ENCODE results near the gene GUCA2A.

- TF ChIP-seq CTCF (IDR thresholded peaks at IDR 0.05; ENCODE audit: insufficient read depth, low read depth, low read length): no peak
- no peak for TF ChIP-seq EZH2 (IDR thresholded peaks at IDR 0.05; ENCODE audit: insufficient read depth, low read length)
These were observed 16.4 kb downstream of the GUCA2A start for GRCh38 chr1:42148166-42148565.

Measured in astrocyte (in vitro differentiated cells and primary cell).